IMR-90 (cell line): ENCODE data around the gene NDUFB3.

ENCODE experiments used
- BHLHE40 ChIP-seq: fragments of 150-350 bp; IDR thresholded peaks from 2 replicates; pipeline ENCODE4 v1.6.1; 2016; ENCODE audit warnings: mild to moderate bottlenecking, low read depth, low read length
- CEBPB ChIP-seq: IDR thresholded peaks from 2 replicates; pipeline ENCODE4 v1.6.1; 2012; ENCODE audit warnings: low read depth, low read length, improper control_type of control experiment
- CTCF ChIP-seq: conservative IDR thresholded peaks from 2 replicates; pipeline ENCODE4 v1.5.1; 2012; ENCODE audit warnings: mild to moderate bottlenecking, low read depth, low read length, improper control_type of control experiment
- FOS ChIP-seq: fragments of 150-350 bp; IDR thresholded peaks from 2 replicates; pipeline ENCODE4 v1.6.1; 2016; ENCODE audit warnings: low read depth, low read length
- MAFK ChIP-seq: IDR thresholded peaks from 2 replicates; pipeline ENCODE4 v1.6.1; 2012; ENCODE audit warnings: low read depth, low read length, improper control_type of control experiment
- MAZ ChIP-seq: IDR thresholded peaks from 2 replicates; pipeline ENCODE4 v1.6.1; 2012; ENCODE audit warnings: low read depth, mild to moderate bottlenecking, low read length, improper control_type of control experiment, moderate library complexity, borderline replicate concordance
- MXI1 ChIP-seq: IDR thresholded peaks from 2 replicates; pipeline ENCODE4 v1.6.1; 2012; ENCODE audit warnings: low read depth, mild to moderate bottlenecking, low read length, moderate library complexity, borderline replicate concordance
- POLR2A ChIP-seq: IDR thresholded peaks from 2 replicates; pipeline ENCODE4 v1.6.1; 2012; ENCODE audit warnings: mild to moderate bottlenecking, low read depth, low read length
- RAD21 ChIP-seq: IDR thresholded peaks from 2 replicates; pipeline ENCODE4 v1.6.1; 2012; ENCODE audit warnings: low read length, improper control_type of control experiment
- RCOR1 ChIP-seq: IDR thresholded peaks from 2 replicates; pipeline ENCODE4 v1.6.1; 2012; ENCODE audit warnings: mild to moderate bottlenecking, low read length, improper control_type of control experiment; ENCODE audit not compliant: insufficient replicate concordance
- SMC3 ChIP-seq: fragments of 150-350 bp; IDR thresholded peaks from 2 replicates; pipeline ENCODE4 v1.6.1; 2016; ENCODE audit warnings: low read depth, mild to moderate bottlenecking, antibody characterized with exemption, low read length, moderate library complexity
- USF2 ChIP-seq: fragments of 150-350 bp; IDR thresholded peaks from 2 replicates; pipeline ENCODE4 v1.6.1; 2017; ENCODE audit warnings: mild to moderate bottlenecking, antibody characterized with exemption, low read length, low read depth
- TF ChIP-seq, protein P1 (sequence below): fragments of 150-350 bp; IDR thresholded peaks from 2 replicates; pipeline ENCODE4 v1.6.1; 2016; ENCODE audit warnings: low read depth, mild to moderate bottlenecking, low read length, moderate library complexity, borderline replicate concordance

DNA sequence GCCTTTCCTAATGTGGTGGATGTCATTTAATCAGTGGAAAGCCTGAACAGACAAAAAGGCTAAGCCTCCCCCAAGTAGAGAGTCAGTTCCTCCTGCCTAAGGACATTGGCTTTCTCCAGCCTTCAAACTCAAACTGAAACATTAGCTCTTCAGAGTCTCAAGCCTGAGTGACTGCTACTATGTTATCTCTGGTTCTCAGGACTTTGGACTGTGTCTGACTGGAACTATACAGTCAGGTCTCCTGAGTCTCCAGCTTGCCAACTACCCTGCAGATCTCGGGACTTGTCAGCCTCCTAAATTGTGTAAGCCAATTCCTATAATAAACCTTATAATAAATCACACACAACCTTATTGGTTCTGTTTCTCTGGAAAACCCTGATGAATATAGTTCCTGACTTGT, 12.9 kb upstream of the NDUFB3 start:
- no peak for TF ChIP-seq RCOR1
- no peak for TF ChIP-seq MAFK
- no peak for TF ChIP-seq SMC3
- TF ChIP-seq CTCF, result no peak
- no peak for TF ChIP-seq POLR2A
- TF ChIP-seq MXI1, result no peak
- no peak for TF ChIP-seq MAZ
- TF ChIP-seq RAD21, result no peak
- TF ChIP-seq, protein P1, sequence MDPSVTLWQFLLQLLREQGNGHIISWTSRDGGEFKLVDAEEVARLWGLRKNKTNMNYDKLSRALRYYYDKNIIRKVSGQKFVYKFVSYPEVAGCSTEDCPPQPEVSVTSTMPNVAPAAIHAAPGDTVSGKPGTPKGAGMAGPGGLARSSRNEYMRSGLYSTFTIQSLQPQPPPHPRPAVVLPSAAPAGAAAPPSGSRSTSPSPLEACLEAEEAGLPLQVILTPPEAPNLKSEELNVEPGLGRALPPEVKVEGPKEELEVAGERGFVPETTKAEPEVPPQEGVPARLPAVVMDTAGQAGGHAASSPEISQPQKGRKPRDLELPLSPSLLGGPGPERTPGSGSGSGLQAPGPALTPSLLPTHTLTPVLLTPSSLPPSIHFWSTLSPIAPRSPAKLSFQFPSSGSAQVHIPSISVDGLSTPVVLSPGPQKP, result no peak
- TF ChIP-seq CEBPB, result no peak
- no peak for TF ChIP-seq BHLHE40
- TF ChIP-seq FOS, result no peak
- no peak for TF ChIP-seq USF2
